NCI-H2171 (cell line): ENCODE measurements around the gene C4orf54.

Experiments
- DNase-seq: peaks from one replicate; lab custom pipeline; 2025; lab: John Stamatoyannopoulos, UW

The C4orf54 gene

DNA sequence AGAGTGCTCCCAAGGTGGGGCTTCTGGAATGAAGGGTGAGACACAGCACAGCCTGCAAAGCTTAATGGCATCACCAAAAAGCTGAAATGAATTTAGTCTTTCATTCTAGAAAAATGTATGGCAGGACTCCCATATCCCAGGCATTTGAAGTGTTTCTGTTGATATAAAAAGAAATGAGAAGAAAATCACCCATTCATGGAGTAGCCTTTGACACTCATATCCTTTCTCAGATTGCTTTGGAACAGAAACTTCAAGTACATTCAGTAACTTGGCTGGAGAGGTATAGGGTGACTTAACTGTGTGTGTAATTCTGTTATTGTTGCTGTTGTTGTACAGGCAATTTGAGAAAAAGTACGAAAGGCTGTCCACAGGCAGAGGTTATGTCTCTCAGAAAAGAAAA is 35.3 kb downstream of the C4orf54 start:
- no peak for DNase-seq

DNA sequence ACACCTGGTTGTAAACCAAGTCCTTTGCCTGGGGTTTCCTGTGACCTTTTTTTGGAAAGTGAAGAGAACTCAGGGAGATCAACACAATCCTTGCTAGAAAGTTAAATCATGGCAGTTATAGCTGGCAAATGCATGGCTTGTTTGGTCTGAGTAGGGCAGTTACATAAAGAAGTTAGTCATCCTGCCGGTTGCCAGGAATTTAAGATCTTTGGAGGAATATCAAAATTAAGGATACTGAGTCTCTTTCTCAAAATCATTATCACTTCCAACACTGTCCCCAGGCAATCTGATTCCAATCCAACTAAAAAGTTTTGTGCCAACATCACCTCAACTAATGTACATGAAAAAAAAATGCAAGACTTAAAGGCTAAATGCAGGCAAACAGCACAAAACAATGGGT is 40.3 kb downstream of the C4orf54 start:
- DNase-seq, result no peak

- DNase-seq, result no peak
These were observed 42.3 kb downstream of the C4orf54 start for GRCh38 chr4:99615170-99615820.

DNA sequence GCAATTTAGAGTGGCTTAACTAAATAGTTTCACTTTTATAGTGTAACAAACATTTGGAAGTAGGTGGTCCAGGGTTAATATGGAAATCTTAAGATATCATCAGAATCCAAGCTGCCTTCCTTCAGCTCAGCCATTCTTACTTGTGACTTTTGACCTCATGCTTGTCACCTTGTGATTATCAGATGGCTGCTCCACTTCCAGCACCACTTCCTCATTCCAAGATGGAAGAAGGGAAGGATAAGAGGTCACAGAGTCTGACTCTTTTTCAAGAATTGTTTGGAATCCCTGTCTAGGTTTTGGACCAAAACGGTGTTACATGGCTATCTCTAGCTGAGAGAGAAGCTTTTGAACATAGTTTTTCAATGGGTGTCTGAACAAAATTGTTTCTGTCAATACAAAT is 43.1 kb downstream of the C4orf54 start:
- DNase-seq, result no peak

DNA sequence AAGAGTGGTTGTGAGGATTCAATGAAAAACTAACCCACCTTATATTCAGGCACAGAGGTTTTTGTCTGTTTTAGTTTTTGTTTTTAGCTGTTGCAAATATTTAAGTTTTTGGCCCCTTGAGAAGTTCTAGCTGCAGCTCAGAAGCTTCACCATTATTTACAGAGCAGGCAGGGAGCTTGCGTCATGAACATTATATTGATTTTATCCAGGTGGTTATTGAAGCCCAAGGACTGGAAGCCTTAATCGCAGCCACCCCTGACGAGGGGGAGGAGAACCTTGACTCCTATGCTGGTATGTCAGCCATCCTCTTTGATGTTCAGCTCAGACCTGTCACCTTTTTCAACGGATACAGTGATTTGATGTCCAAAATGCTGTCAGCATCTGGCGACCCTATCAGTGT is 44.9 kb downstream of the C4orf54 start:
- no peak for DNase-seq

DNA sequence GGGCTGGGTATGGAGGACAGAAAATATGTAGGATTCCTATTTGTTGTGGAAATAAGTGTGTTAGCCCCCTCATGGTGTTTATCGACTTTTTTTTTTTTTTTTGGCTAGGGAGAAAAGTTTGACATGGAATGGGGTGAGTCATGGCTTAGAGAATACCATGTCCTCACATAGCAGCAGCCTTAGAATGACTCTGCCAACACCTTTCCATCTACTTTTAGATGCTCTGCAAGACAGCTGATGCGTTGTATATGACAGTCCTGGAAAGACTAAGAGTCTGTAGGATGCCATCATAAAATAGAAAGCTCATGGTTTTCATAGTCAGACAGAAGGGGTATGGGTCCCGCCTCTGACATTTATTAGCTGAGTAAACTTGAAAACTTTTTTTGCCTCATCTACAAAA is 45.3 kb downstream of the C4orf54 start:
- DNase-seq, result no peak

DNA sequence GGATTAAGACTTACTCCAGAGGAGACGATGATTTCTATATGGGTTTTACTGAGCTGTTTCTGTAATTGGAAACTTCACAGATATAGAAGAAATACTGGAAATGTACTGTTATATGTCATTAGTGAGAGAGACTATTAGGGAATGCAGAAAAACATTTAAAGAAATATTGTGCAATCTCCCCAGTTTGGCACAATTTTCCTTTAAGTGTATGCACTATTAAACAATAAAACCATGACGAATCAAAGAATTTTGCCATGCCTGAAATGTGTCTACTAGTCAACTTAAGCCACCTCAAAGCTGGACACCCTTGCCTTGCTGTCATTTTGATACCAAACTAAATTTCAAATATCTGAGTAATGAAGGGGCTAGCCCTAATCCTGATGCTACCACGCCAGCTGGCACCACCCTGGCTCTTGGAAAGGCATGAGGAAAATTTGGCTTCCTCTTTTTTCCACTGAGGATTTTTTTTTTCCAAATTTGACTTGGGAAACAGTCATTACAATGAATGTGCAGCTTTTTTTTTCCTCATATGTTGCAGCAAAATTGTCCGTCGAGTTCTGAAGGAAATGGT is 46.9 kb downstream of the C4orf54 start:
- DNase-seq, result no peak

- DNase-seq, result no peak
These were observed 49.2 kb downstream of the C4orf54 start for GRCh38 chr4:99608417-99608816.
